Activated naive CD8-positive, alpha-beta T cell (primary cell): ENCODE measurements around the gene GINM1.
A peak's percentile ranks its signal among the peaks of the same experiment; 100 is the strongest.

Experiments
- H3K27ac Mint-ChIP-seq: one replicate; pipeline ENCODE4 v1.8.0; 2021; ENCODE audit warnings: mixed read lengths
- H3K27me3 Mint-ChIP-seq: one replicate; pipeline ENCODE4 v1.8.0; 2021; ENCODE audit warnings: mixed read lengths
- H3K36me3 Mint-ChIP-seq: one replicate; pipeline ENCODE4 v1.8.0; 2021; ENCODE audit warnings: mixed read lengths
- H3K4me1 Mint-ChIP-seq: one replicate; pipeline ENCODE4 v1.8.0; 2021; ENCODE audit warnings: low read depth, mixed read lengths
- H3K4me3 Mint-ChIP-seq: one replicate; pipeline ENCODE4 v1.8.0; 2021; ENCODE audit warnings: mild to moderate bottlenecking, mixed read lengths
- H3K9me3 Mint-ChIP-seq: one replicate; pipeline ENCODE4 v1.8.0; 2021; ENCODE audit warnings: low read depth, mixed read lengths

The GINM1 gene, protein sequence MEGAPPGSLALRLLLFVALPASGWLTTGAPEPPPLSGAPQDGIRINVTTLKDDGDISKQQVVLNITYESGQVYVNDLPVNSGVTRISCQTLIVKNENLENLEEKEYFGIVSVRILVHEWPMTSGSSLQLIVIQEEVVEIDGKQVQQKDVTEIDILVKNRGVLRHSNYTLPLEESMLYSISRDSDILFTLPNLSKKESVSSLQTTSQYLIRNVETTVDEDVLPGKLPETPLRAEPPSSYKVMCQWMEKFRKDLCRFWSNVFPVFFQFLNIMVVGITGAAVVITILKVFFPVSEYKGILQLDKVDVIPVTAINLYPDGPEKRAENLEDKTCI

DNA sequence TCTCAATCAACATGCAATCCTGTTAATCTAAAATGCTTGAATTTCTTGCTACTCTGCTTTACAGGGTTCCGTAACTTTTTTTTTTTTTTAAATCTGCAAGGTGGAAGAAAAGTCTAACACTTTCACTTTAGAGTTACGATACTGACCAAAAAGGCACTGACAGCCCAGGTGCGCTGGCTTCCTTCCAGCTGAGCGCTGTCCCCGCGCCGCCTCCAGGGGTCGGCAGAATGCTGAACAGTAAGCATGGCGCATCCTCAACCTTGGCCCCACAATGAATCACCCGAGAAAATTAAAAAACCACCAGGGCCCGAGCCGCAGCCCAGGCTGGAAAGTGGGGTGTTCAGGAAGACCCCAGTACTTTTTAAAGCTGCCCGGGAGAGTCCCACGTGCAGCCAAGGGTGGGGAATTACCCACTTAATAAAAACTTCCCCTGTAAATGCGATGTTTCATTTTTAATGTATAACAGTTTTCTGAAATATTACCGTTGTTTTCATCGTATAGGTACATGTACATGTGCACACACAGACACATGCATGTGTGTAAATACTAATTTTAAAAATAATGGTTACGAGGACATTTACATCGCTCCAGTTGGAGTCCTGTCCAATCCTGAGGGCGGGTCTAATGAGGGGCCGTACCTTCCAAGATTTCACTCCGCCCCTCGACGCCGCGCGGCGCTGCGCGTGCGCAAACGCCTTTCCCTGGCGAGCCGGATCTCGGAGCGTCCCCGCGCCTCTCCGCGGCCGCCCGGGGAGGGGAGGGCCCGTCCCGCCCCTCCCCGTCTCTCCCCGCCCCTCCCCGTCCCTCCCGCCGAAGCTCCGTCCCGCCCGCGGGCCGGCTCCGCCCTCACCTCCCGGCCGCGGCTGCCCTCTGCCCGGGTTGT, at the start of gene GINM1:
Gene GINM1 (plus strand): TSS at position 849 of the 883 bp plus-strand sequence. CDS start 40 bp downstream, outside the sequence.
- no peaks in the 10 kb centered on the region for H3K27me3 Mint-ChIP-seq
- no peaks in the 10 kb centered on the region for H3K36me3 Mint-ChIP-seq
- H3K27ac Mint-ChIP-seq = peak within 1 kb of the TSS; percentile 94
- H3K9me3 Mint-ChIP-seq = no peaks in the 10 kb centered on the region
- H3K4me3 Mint-ChIP-seq = peak within 1 kb of the TSS; percentile 93
- H3K4me1 Mint-ChIP-seq = peaks cover 21% of the 10 kb centered on the region

DNA sequence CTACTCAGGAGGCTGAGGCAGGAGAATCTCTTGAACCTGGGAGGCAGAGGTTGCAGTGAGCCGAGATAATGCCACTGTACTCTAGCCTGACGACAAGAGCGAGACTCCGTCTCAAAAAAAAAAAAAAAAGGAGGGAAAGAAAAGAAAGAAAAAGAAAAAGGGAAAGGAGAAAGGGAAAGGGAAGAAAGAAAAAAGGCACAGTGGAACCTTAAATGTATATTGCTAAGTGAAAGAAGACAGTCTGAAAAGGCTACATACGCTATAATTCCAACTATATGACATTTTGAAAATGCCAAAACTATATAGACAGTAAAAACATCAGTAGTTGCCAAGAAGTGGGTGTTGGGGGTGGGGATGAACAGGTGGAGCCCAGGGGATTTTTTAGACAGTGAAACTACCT, 36.5 kb upstream of the GINM1 start:
- H3K4me1 Mint-ChIP-seq = peaks cover 10% of the 10 kb centered on the region
- H3K27me3 Mint-ChIP-seq = no peaks in the 10 kb centered on the region
- no peaks in the 10 kb centered on the region for H3K9me3 Mint-ChIP-seq
- no peaks in the 10 kb centered on the region for H3K36me3 Mint-ChIP-seq
- H3K27ac Mint-ChIP-seq = no peak overlapping the region
- no peak overlapping the region for H3K4me3 Mint-ChIP-seq

DNA sequence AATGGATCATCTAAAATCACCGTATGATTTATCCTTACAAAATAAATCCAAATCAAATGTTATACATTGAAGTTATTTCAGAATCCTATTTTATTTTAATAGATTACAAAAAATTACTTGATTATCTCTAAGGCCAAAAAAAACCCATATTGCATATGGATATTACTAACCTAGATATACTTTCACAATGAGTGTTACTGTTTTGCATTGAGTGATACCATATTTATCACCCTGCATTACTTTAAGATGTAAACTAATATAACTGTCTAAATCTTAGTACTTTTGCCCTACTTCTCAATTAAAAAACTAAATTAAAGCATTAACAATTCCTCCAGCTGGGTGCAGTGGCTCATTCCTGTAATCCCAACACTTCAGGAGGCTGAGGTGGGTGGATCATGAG, 31.4 kb upstream of the GINM1 start:
- H3K27me3 Mint-ChIP-seq = no peaks in the 10 kb centered on the region
- H3K4me1 Mint-ChIP-seq = peaks cover 13% of the 10 kb centered on the region
- H3K27ac Mint-ChIP-seq = no peak overlapping the region
- no peak overlapping the region for H3K4me3 Mint-ChIP-seq
- peaks cover 5% of the 10 kb centered on the region for H3K36me3 Mint-ChIP-seq
- H3K9me3 Mint-ChIP-seq = no peaks in the 10 kb centered on the region

DNA sequence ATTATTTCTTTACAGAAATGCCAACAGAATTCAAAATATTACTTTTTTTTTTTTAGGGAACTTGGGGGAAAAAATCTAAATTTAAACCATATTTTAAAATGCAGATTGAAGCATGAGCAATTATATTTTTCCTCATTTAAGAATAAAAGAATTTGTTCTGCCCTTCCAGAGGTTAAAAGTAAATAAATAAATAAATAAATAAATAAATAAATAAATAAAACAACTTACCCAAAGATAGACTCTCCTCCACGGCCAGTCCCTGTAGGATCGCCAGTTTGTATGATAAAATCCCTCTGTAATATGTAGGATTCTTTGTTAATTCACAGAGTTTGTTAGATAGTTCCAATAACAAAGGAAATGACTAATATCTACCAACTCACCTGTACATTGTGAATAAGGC, 25.0 kb upstream of the GINM1 start:
- H3K9me3 Mint-ChIP-seq = no peaks in the 10 kb centered on the region
- H3K27me3 Mint-ChIP-seq = no peaks in the 10 kb centered on the region
- peak overlapping the region; percentile 70 for H3K27ac Mint-ChIP-seq
- H3K4me3 Mint-ChIP-seq = no peak overlapping the region
- H3K36me3 Mint-ChIP-seq = peaks cover 3% of the 10 kb centered on the region
- peaks cover 47% of the 10 kb centered on the region for H3K4me1 Mint-ChIP-seq

DNA sequence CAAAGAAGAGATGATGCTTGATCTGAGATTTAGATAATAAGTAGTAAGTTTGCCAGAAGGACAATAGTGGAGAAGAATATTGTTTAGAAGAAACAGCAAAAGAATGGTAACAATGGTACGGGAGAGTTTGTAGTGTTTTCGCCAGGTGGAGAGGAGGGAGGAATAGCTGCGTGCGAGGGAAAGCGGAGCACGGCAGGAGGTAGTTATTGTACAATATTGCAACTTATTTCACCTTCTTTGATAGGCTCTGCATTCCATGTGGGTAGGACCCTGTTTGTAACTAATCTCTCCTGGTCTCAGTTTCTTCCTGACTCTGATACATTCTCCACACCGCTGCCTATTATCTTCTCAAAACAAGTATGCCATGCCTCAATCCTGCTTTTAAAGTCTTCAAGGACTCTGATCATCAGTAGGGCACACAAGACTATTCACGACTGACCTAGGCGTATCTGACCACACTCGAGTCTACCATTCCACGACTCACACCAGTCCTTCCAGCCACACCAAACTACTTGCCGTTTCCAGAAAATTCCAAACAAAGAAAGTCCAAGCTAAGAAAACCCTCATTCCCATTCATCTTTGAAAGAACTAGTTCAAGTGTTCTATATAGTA, 21.4 kb upstream of the GINM1 start:
- no peaks in the 10 kb centered on the region for H3K9me3 Mint-ChIP-seq
- H3K27me3 Mint-ChIP-seq = peaks cover 2% of the 10 kb centered on the region
- H3K36me3 Mint-ChIP-seq = no peaks in the 10 kb centered on the region
- H3K27ac Mint-ChIP-seq = peak overlapping the region; percentile 98
- H3K4me1 Mint-ChIP-seq = peaks cover 44% of the 10 kb centered on the region
- H3K4me3 Mint-ChIP-seq = peak overlapping the region; percentile 99

DNA sequence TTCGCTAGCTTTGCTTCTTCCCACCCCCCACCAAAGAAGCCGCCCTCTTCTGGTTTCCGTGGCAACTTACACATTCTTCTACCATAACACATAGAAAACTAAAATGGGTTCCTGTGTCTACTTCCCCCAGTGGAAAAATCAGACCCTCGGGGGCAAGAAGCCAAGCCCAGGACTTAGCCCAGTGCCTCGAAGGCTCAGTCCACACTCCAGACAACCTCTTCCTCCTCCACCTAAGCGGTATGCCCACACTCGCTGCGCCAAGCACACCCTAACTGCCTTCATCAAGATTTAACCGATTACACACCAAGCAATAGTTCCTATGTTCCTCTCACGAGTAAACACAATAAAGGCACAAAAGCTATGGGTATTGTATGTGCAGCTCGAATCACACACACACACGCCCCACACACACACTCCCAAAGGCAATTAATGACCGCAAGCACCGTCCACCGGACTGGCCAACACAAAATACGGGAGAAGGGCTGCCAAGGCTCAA, 20.9 kb upstream of the GINM1 start:
- H3K4me1 Mint-ChIP-seq = peaks cover 44% of the 10 kb centered on the region
- peak overlapping the region; percentile 99 for H3K4me3 Mint-ChIP-seq
- peaks cover 2% of the 10 kb centered on the region for H3K27me3 Mint-ChIP-seq
- no peaks in the 10 kb centered on the region for H3K9me3 Mint-ChIP-seq
- H3K36me3 Mint-ChIP-seq = no peaks in the 10 kb centered on the region
- peak overlapping the region; percentile 98 for H3K27ac Mint-ChIP-seq

DNA sequence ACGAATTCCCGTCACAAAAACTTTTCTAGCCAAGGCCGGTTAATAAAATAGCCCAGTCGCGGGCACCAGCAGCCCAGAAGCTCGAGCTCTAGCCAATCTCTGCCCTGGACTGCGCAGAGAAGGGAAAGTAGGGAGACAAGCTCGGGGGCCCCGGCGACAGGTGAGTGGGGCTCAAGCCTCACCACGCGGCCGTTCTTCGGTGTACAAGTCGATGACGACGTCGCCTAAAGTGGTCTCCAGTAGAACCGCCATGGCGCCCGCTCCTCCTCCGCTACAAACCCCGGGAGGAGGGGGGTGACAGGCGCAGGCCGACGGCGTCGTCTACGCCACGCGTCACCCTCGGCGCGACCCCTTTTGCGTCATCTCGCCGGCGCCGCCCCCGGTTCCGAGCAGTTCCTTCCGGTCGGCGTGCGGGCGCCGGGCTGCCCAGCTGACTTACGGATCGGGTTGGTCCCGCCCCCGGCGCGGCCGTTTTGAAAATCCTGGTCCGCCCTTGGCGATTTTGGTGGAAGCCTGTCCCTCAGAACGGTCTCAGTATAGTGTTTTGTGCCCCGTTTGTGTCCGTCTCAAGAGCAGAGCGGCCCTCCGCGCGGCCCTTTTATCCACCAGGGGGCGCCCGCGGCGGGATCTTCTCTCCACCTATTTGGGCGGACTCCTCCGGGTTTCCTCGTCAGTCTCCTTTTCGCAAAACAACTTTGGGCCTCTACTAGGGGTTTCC, 20.3 kb upstream of the GINM1 start, which contains the start of gene PPIL4:
Gene PPIL4 (minus strand): TSS at position 290 of the 718 bp plus-strand sequence. CDS start 38 bp downstream, at position 252.
- Mint-ChIP-seq H3K4me3 (peak within 1 kb of the TSS; percentile 99), H3K9me3 (no peaks in the 10 kb centered on the region), H3K27ac (peak within 1 kb of the TSS; percentile 98), H3K36me3 (no peaks in the 10 kb centered on the region), H3K27me3 (peaks cover 2% of the 10 kb centered on the region), H3K4me1 (peaks cover 41% of the 10 kb centered on the region)

DNA sequence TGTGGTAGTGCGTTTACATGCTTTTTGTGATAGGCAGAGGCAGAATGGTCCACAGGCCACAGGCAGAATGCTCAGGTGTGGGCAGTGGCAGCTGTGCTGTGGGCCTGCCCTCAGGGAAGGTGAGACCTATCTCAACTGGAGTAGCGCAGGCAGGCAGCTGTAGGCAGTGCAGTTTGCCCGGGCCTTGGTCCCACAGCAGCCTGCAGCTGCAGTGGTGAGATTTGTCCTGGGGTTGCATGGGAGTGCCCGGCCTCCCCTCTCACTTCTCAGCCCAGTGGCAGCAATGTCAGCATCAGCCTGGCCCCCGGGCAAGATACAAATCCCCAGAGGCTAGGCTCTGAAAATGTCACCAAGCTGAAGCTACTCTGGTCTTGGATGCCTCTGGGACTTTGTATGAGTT, 14.3 kb upstream of the GINM1 start:
- H3K36me3 Mint-ChIP-seq = no peaks in the 10 kb centered on the region
- H3K4me1 Mint-ChIP-seq = peaks cover 2% of the 10 kb centered on the region

DNA sequence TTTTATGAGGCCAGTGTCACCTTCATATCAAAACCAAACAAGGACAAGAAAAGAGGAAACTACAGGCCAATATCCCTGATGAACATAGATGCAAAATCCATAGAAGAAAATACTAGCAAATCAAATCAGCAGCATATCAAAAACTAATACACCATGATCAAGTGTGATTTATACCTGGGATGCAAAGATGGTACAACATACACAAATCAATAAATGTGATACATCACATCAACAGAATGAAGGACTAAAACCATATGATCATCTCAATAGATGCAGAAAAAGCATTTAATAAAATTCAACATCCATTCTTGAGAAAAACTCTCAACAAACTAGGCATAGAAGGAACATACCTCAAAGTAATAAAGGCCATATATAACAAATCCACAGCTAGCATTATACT, 8.1 kb upstream of the GINM1 start:
- H3K27me3 Mint-ChIP-seq = peaks cover 8% of the 10 kb centered on the region
- H3K36me3 Mint-ChIP-seq = no peaks in the 10 kb centered on the region
- no peaks in the 10 kb centered on the region for H3K9me3 Mint-ChIP-seq
- H3K4me3 Mint-ChIP-seq = no peak overlapping the region
- no peaks in the 10 kb centered on the region for H3K4me1 Mint-ChIP-seq
- H3K27ac Mint-ChIP-seq = no peak overlapping the region

More for the DNA sequence above, 14.3 kb upstream of the GINM1 start:
- Mint-ChIP-seq H3K4me3 (no peak overlapping the region), H3K27me3 (peaks cover 9% of the 10 kb centered on the region), H3K9me3 (no peaks in the 10 kb centered on the region), H3K27ac (no peak overlapping the region)

DNA sequence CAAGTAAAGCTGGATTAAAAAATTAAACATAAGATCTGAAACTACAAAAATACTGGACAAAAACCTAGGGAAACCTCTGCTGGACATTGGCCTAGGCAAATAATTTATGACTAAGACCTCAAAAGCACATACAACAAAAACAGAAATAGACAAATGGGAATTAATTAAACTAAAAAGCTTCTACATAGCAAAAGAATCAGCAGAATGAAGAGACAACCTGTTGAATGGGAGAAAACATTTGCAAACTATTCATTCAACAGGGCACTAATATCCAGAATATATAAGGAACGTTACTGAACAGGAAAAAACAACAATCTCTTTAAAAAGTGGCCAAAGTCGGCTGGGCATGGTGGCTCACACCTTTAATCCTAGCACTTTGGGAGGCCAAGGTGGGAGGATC, 6.8 kb upstream of the GINM1 start:
- H3K4me3 Mint-ChIP-seq = no peak overlapping the region
- no peak overlapping the region for H3K27ac Mint-ChIP-seq
- peaks cover 5% of the 10 kb centered on the region for H3K27me3 Mint-ChIP-seq
- H3K36me3 Mint-ChIP-seq = no peaks in the 10 kb centered on the region
- no peaks in the 10 kb centered on the region for H3K9me3 Mint-ChIP-seq
- H3K4me1 Mint-ChIP-seq = peaks cover 3% of the 10 kb centered on the region

DNA sequence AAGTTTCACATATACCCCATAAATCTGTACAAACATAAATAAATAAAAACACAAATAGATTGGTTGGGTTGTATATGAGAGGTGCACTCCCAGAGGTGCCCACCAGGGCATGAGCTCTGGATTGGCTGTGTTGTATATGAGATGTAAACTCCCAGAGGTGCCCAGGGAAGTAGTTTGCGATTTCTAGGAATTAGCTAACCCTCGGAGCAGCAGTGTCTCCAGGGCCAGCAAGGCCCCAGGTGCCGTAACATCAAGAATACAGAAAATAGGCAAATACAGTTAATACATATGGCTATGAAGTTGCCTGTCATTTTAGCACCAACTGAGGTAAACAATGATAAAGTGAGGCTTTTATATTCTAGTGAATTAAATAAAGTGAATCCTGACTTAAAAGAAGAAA, 5.4 kb upstream of the GINM1 start:
- no peak overlapping the region for H3K4me3 Mint-ChIP-seq
- no peaks in the 10 kb centered on the region for H3K9me3 Mint-ChIP-seq
- H3K27ac Mint-ChIP-seq = no peak overlapping the region
- H3K36me3 Mint-ChIP-seq = no peaks in the 10 kb centered on the region
- H3K27me3 Mint-ChIP-seq = peaks cover 4% of the 10 kb centered on the region
- H3K4me1 Mint-ChIP-seq = peaks cover 7% of the 10 kb centered on the region

DNA sequence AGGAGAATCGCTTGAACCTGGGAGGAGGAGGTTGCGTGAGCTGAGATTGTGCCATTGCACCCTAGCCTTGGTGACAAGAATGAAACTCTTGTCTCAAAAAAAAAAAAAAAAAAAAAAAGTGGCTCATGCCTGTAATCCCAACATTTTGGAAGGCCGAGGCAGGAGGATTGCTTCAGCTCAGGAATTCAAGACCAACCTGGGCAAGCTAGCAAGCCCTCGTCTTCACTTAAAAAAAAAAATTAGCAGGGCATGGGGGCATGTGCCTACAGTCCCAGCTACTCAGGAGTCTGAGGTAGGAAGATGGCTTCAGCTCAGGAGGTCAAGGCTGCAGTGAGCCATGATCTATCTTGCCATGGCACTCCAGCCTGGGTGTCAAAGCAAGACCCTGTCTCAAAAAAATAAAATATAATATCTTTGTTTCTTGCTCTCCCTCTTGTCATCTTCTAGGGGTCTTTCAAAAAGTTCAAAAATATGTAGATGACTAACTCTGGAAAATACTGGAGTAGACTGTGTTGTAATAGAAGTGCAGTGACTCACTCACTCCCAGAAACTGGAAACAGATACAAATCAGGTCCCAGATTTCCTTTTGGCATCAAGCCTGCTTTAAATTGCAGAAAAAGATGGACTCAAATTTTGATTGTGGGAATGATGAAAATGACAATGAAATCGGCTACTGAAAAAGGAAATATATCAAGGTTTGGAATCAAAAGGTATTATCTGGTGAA, 2.8 kb upstream of the GINM1 start:
- H3K36me3 Mint-ChIP-seq = no peaks in the 10 kb centered on the region
- peaks cover 21% of the 10 kb centered on the region for H3K4me1 Mint-ChIP-seq
- H3K4me3 Mint-ChIP-seq = no peak overlapping the region
- no peak overlapping the region for H3K27ac Mint-ChIP-seq
- no peaks in the 10 kb centered on the region for H3K9me3 Mint-ChIP-seq
- H3K27me3 Mint-ChIP-seq = no peaks in the 10 kb centered on the region

DNA sequence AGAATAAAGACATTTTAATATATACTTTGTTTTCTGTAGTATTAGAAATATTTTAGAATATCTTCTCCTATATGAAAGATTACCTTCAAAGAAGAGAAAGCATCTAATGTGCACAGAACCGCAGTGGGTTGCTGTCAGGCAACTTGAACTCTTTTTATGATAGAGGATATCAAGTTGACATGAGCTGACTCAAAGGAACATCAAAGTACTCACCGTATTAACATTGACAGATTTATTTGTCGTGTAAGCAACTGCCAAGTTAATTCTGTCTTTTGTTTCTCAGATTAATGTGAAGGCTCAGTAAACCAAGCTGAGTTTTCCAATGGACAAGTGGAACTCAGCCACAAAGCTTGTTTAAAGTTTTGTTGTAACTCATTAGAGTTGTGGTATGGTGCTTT, 2.2 kb upstream of the GINM1 start:
- Mint-ChIP-seq H3K4me1 (peaks cover 21% of the 10 kb centered on the region), H3K9me3 (no peaks in the 10 kb centered on the region), H3K36me3 (no peaks in the 10 kb centered on the region), H3K4me3 (peak overlapping the region; percentile 7), H3K27ac (no peak overlapping the region), H3K27me3 (no peaks in the 10 kb centered on the region)
